Hepatocyte (in vitro differentiated cells): Measurements from ENCODE around the gene ABHD3. TPM values are rescaled to one million over a fixed set of nuclear protein-coding genes. Genes with fewer than 3 reads are reported as not detected.

ENCODE experiments used
- DNase-seq: peaks from one replicate; pipeline ENCODE4 v3.0.0-alpha.2; 2016; ENCODE audit warnings: low spot score
- H2AFZ ChIP-seq: fragments of 200-600 bp; sonication (generic); 2 replicates; pipeline ENCODE4 v1.6.0; 2016; ENCODE audit warnings: antibody characterized with exemption, mild to moderate bottlenecking
- H3K27ac ChIP-seq: fragments of 200-600 bp; sonication (generic); 2 replicates; pipeline ENCODE4 v1.5.1; 2016; ENCODE audit warnings: mild to moderate bottlenecking
- H3K27me3 ChIP-seq: fragments of 200-600 bp; sonication (generic); 2 replicates; pipeline ENCODE4 v1.6.1; 2016
- H3K36me3 ChIP-seq: fragments of 200-600 bp; sonication (generic); replicated peaks from 2 replicates; pipeline ENCODE4 v1.5.1; 2016; ENCODE audit warnings: low read depth; ENCODE audit not compliant: insufficient read depth
- H3K4me1 ChIP-seq: fragments of 200-600 bp; sonication (generic); 2 replicates; pipeline ENCODE4 v1.5.1; 2016; ENCODE audit warnings: mild to moderate bottlenecking, moderate library complexity; ENCODE audit not compliant: insufficient read depth
- H3K4me2 ChIP-seq: fragments of 200-600 bp; sonication (generic); 2 replicates; pipeline ENCODE4 v1.6.0; 2016
- H3K4me3 ChIP-seq: fragments of 200-600 bp; sonication (generic); 2 replicates; pipeline ENCODE4 v1.5.1; 2016; ENCODE audit warnings: mild to moderate bottlenecking
- H3K79me2 ChIP-seq: fragments of 200-600 bp; sonication (generic); 2 replicates; pipeline ENCODE4 v1.6.0; 2017; ENCODE audit warnings: mild to moderate bottlenecking
- H3K9me2 ChIP-seq: fragments of 200-600 bp; sonication (generic); replicated peaks from 2 replicates; pipeline ENCODE4 v1.6.0; 2017; ENCODE audit warnings: mild to moderate bottlenecking; ENCODE audit not compliant: insufficient read depth
- H3K9me3 ChIP-seq: fragments of 200-600 bp; sonication (generic); 2 replicates; pipeline ENCODE4 v1.5.1; 2016; ENCODE audit warnings: low read depth, mild to moderate bottlenecking
- H4K20me1 ChIP-seq: fragments of 200-600 bp; sonication (generic); 2 replicates; pipeline ENCODE4 v1.6.0; 2016; ENCODE audit warnings: mild to moderate bottlenecking; ENCODE audit not compliant: insufficient read depth, poor library complexity, severe bottlenecking
- EZH2 ChIP-seq: fragments of 200-600 bp; sonication (generic); IDR thresholded peaks from 2 replicates; pipeline ENCODE4 v1.6.1; 2016; ENCODE audit warnings: antibody characterized with exemption, mild to moderate bottlenecking, borderline replicate concordance
- EZH2phosphoT487 ChIP-seq: fragments of 200-600 bp; sonication (generic); IDR thresholded peaks from one replicate; pipeline ENCODE4 v1.6.1; 2018; ENCODE audit warnings: antibody characterized with exemption, mild to moderate bottlenecking, low read depth, moderate library complexity; ENCODE audit not compliant: unreplicated experiment, severe bottlenecking
- WGBS: methylation state at CpG from one replicate; pipeline ENCODE4 v1.1.6; 2016; ENCODE audit warnings: low lambda C conversion rate; ENCODE audit errors: missing lambda C conversion rate; 5-methylcytosine and 5-hydroxymethylcytosine counted together
- polyA plus RNA-seq: library from polyadenylated mRNA; unstranded; fragments of >200 nt; fragmentation: Nextera tagmentation; extraction: Ambion mirVana; gene quantifications from 2 replicates; pipeline ENCODE4 v1.2.1, GENCODE V29; 2016
- total RNA-seq: library from RNA; depleted of rRNA; stranded (reverse); fragments of >200 nt; gene quantifications from 2 replicates; pipeline ENCODE4 v1.2.3, GENCODE V29; 2014
- TF ChIP-seq, protein P1 (sequence below): fragments of 200-600 bp; sonication (generic); IDR thresholded peaks from 2 replicates; pipeline ENCODE4 v1.5.1; 2016; ENCODE audit warnings: antibody characterized with exemption, mild to moderate bottlenecking; ENCODE audit not compliant: poor library complexity

The ABHD3 gene, protein sequence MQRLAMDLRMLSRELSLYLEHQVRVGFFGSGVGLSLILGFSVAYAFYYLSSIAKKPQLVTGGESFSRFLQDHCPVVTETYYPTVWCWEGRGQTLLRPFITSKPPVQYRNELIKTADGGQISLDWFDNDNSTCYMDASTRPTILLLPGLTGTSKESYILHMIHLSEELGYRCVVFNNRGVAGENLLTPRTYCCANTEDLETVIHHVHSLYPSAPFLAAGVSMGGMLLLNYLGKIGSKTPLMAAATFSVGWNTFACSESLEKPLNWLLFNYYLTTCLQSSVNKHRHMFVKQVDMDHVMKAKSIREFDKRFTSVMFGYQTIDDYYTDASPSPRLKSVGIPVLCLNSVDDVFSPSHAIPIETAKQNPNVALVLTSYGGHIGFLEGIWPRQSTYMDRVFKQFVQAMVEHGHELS
- total RNA-seq (51.6 and 60.1 TPM in 2 replicates), polyA plus RNA-seq (45.0 and 45.9 TPM in 2 replicates)

GRCh38 chr18:21704603-21705364 lies at the start of gene ABHD3:
Gene ABHD3, minus strand, starts transcription at chr18:21704774. Its CDS starts 109 bp downstream, at chr18:21704665.
- peak within 1 kb of the TSS; percentile 87 for H3K27ac ChIP-seq
- H4K20me1 ChIP-seq, result no peaks in the 10 kb centered on the region
- H3K27me3 ChIP-seq, result no peaks in the 10 kb centered on the region
- peak; percentile 98 for DNase-seq
- peaks cover 9% of the 10 kb centered on the region for H3K4me1 ChIP-seq
- H3K4me2 ChIP-seq, result peak within 1 kb of the TSS; percentile 89
- 5% methylated on average over 41 of the region's 60 CpGs for WGBS
- peaks cover 25% of the 10 kb centered on the region for H3K79me2 ChIP-seq
- H2AFZ ChIP-seq, result peak within 1 kb of the TSS; percentile 89
- no peaks in the 10 kb centered on the region for H3K9me2 ChIP-seq
- H3K9me3 ChIP-seq, result no peaks in the 10 kb centered on the region
- peak within 1 kb of the TSS; percentile 78 for H3K4me3 ChIP-seq
- H3K36me3 ChIP-seq, result no peaks in the 10 kb centered on the region
- no peak for TF ChIP-seq EZH2
- TF ChIP-seq, protein P1, sequence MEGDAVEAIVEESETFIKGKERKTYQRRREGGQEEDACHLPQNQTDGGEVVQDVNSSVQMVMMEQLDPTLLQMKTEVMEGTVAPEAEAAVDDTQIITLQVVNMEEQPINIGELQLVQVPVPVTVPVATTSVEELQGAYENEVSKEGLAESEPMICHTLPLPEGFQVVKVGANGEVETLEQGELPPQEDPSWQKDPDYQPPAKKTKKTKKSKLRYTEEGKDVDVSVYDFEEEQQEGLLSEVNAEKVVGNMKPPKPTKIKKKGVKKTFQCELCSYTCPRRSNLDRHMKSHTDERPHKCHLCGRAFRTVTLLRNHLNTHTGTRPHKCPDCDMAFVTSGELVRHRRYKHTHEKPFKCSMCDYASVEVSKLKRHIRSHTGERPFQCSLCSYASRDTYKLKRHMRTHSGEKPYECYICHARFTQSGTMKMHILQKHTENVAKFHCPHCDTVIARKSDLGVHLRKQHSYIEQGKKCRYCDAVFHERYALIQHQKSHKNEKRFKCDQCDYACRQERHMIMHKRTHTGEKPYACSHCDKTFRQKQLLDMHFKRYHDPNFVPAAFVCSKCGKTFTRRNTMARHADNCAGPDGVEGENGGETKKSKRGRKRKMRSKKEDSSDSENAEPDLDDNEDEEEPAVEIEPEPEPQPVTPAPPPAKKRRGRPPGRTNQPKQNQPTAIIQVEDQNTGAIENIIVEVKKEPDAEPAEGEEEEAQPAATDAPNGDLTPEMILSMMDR, result peak; percentile 33

GRCh38 chr18:21747764-21748693 lies 43.5 kb upstream of the ABHD3 start:
- DNase-seq, result no peak
- Histone ChIP-seq H3K9me3 (no peaks in the 10 kb centered on the region), H3K4me1 (peaks cover 5% of the 10 kb centered on the region), H3K27ac (no peak overlapping the region), H3K27me3 (no peaks in the 10 kb centered on the region), H3K9me2 (no peaks in the 10 kb centered on the region), H3K36me3 (no peaks in the 10 kb centered on the region), H3K4me3 (no peak overlapping the region), H4K20me1 (peaks cover 81% of the 10 kb centered on the region), H3K79me2 (peaks cover 100% of the 10 kb centered on the region), H2AFZ (no peak overlapping the region), H3K4me2 (no peak overlapping the region)
- TF ChIP-seq EZH2phosphoT487 (no peak), EZH2 (no peak)
- TF ChIP-seq, protein P1, result no peak
- WGBS, result 88% methylated on average over 2 of the region's 2 CpGs

GRCh38 chr18:21747268-21747667 lies 42.7 kb upstream of the ABHD3 start:
- Histone ChIP-seq H2AFZ (no peak overlapping the region), H3K9me3 (no peaks in the 10 kb centered on the region), H3K27ac (no peak overlapping the region), H3K4me3 (no peak overlapping the region), H3K9me2 (no peaks in the 10 kb centered on the region), H3K4me2 (no peak overlapping the region), H3K27me3 (no peaks in the 10 kb centered on the region), H3K79me2 (peaks cover 100% of the 10 kb centered on the region), H4K20me1 (peaks cover 85% of the 10 kb centered on the region), H3K4me1 (peaks cover 9% of the 10 kb centered on the region), H3K36me3 (no peaks in the 10 kb centered on the region)
- DNase-seq, result no peak
- 78% methylated on average over 2 of the region's 2 CpGs for WGBS
- no peak for TF ChIP-seq EZH2
- TF ChIP-seq EZH2phosphoT487, result no peak
- TF ChIP-seq, protein P1, result no peak
